Gastroesophageal sphincter (tissue), 4 donors: ENCODE results near the gene SHQ1. TPM values are rescaled to one million over a fixed set of nuclear protein-coding genes. Genes with fewer than 3 reads are reported as not detected.

ENCODE experiments used
- ATAC-seq: fragments of 150-250 bp; one replicate; pipeline ENCODE4 v1.9.1; 2016; ENCODE audit warnings: mild to moderate bottlenecking, moderate library complexity
- H3K27ac ChIP-seq, 4 donors: fragments of 200-600 bp; sonication (generic) in 3 of 4; 1 replicate in 3 of 4; 2 replicates in 1 of 4; pipeline ENCODE4 v1.5.1; 2016 to 2019
- H3K27me3 ChIP-seq: fragments of 200-600 bp; sonication (generic); one replicate; pipeline ENCODE4 v1.5.1; 2019
- H3K36me3 ChIP-seq, 2 donors: fragments of 200-600 bp; sonication (generic); one replicate each; pipeline ENCODE4 v1.5.1; 2019; ENCODE audit warnings: control low read depth in 1 of 2
- H3K4me1 ChIP-seq, 3 donors: fragments of 200-600 bp; sonication (generic); 1 replicate in 2 of 3; 2 replicates in 1 of 3; pipeline ENCODE4 v1.5.1; 2016 to 2019; ENCODE audit warnings: control low read depth in 2 of 3
- H3K4me3 ChIP-seq, 2 donors: fragments of 200-600 bp; sonication (generic); one replicate each; pipeline ENCODE4 v1.5.1; 2019; ENCODE audit warnings: mild to moderate bottlenecking in 1 of 2, moderate library complexity in 1 of 2
- H3K9me3 ChIP-seq, 3 donors: fragments of 200-600 bp; sonication (generic); one replicate each; pipeline ENCODE4 v1.5.1; 2017 to 2019; ENCODE audit warnings: control low read depth in 2 of 3
- CTCF ChIP-seq, 4 experiments: fragments of 200-600 bp in 2 of 4; fragments of 450-650 bp in 2 of 4; sonication (generic) in 1 of 4; IDR thresholded peaks; one replicate each; pipeline ENCODE4 v1.5.1; 2017 to 2019; ENCODE audit warnings: antibody characterized with exemption in 4 of 4, mild to moderate bottlenecking in 2 of 4, moderate library complexity in 2 of 4
- EP300 ChIP-seq: sonication (generic); formaldehyde crosslinking; IDR thresholded peaks from one replicate; pipeline ENCODE4 v1.6.1; 2017; ENCODE audit warnings: antibody characterized with exemption, mild to moderate bottlenecking
- POLR2A ChIP-seq, 2 donors: fragments of 450-650 bp; IDR thresholded peaks; one replicate each; pipeline ENCODE4 v1.6.1; 2017; ENCODE audit warnings: antibody characterized with exemption in 2 of 2, mild to moderate bottlenecking in 2 of 2, moderate library complexity in 1 of 2
- POLR2AphosphoS5 ChIP-seq: sonication (generic); formaldehyde crosslinking; IDR thresholded peaks from one replicate; pipeline ENCODE4 v1.6.1; 2017; ENCODE audit warnings: antibody characterized with exemption
- WGBS, 2 donors: methylation state at CpG; one replicate each; pipeline ENCODE4 v1.1.5; 2018; ENCODE audit warnings: low coverage in 1 of 2; 5-methylcytosine and 5-hydroxymethylcytosine counted together
- total RNA-seq, 4 donors: library from RNA; depleted of rRNA; stranded (reverse); fragments of >200 nt; gene quantifications; one replicate each; pipeline ENCODE4 v1.1.0, GENCODE V29; 2016

SHQ1 gene
- total RNA-seq, 4 donors from 2014 or later: 7.0 to 17.1 (median 11.2) TPM

GRCh38 chr3:72702997-72703396 lies 145.2 kb downstream of the SHQ1 start:
- H3K27ac ChIP-seq: no peak overlapping the region
- no peaks in the 10 kb centered on the region for H3K9me3 ChIP-seq
- ATAC-seq: no peak
- H3K4me1 ChIP-seq: no peaks in the 10 kb centered on the region
- no peaks in the 10 kb centered on the region for H3K36me3 ChIP-seq
- WGBS, 2 donors: 93 to 100% methylated on average over 2 to 3 of the region's 4 CpGs
- H3K27me3 ChIP-seq: peaks cover 5% of the 10 kb centered on the region
- no peak overlapping the region for H3K4me3 ChIP-seq
- TF ChIP-seq POLR2AphosphoS5: no peak
- no peak for TF ChIP-seq POLR2A (IDR thresholded peaks at IDR 0.05)
- TF ChIP-seq EP300: no peak
- no peak for TF ChIP-seq CTCF (IDR thresholded peaks at IDR 0.05)

GRCh38 chr3:72702390-72702789 lies 145.9 kb downstream of the SHQ1 start:
- Histone ChIP-seq H3K9me3 (no peaks in the 10 kb centered on the region), H3K27me3 (peaks cover 5% of the 10 kb centered on the region), H3K27ac (no peak overlapping the region), H3K36me3 (no peaks in the 10 kb centered on the region), H3K4me1 (no peaks in the 10 kb centered on the region), H3K4me3 (no peak overlapping the region)
- 96% methylated on average over 4 of the region's 7 CpGs; no CpG with 5 or more reads in 1 of the 2 donors for WGBS, 2 donors
- no peak for ATAC-seq
- TF ChIP-seq EP300 (no peak), POLR2A (IDR thresholded peaks at IDR 0.05) (no peak), CTCF (IDR thresholded peaks at IDR 0.05) (no peak), POLR2AphosphoS5 (no peak)

- Histone ChIP-seq H3K9me3 (no peaks in the 10 kb centered on the region), H3K4me3 (no peak overlapping the region), H3K4me1 (no peaks in the 10 kb centered on the region), H3K27me3 (peaks cover 5% of the 10 kb centered on the region), H3K27ac (no peak overlapping the region), H3K36me3 (no peaks in the 10 kb centered on the region)
- WGBS, 2 donors: 90 to 100% methylated on average over 2 of the region's 2 CpGs
- TF ChIP-seq POLR2AphosphoS5 (no peak), CTCF (IDR thresholded peaks at IDR 0.05) (no peak), EP300 (no peak), POLR2A (IDR thresholded peaks at IDR 0.05) (no peak)
- ATAC-seq: no peak
Measured at GRCh38 chr3:72700106-72700505, 148.1 kb downstream of the SHQ1 start.

- Histone ChIP-seq H3K9me3 (no peaks in the 10 kb centered on the region), H3K4me1 (no peaks in the 10 kb centered on the region), H3K27me3 (peaks cover 5% of the 10 kb centered on the region), H3K27ac (no peak overlapping the region), H3K36me3 (no peaks in the 10 kb centered on the region), H3K4me3 (no peak overlapping the region)
- 60 to 78% methylated on average over 3 to 5 of the region's 5 CpGs for WGBS, 2 donors
- ATAC-seq: no peak
- TF ChIP-seq CTCF (IDR thresholded peaks at IDR 0.05) (no peak), POLR2A (IDR thresholded peaks at IDR 0.05) (no peak), POLR2AphosphoS5 (no peak), EP300 (no peak)
Measured at GRCh38 chr3:72699631-72700030, 148.6 kb downstream of the SHQ1 start.

Other genes starting within 250 kb of the SHQ1 start
- gene GXYLT2, start 39.6 kb upstream of the SHQ1 start, total RNA-seq: 1 to 10 TPM; 6.1 to 7.9 (median 7.0) TPM
- gene PPP4R2, start 148.4 kb upstream of the SHQ1 start, total RNA-seq: 10 to 100 TPM; 32.2 to 57.6 (median 40.2) TPM
- 1 to 10 TPM in 3 of 4 donors, not detected in 1; 2.3 to 8.9 (median 5.0) TPM for gene EBLN2, start 213.2 kb upstream of the SHQ1 start, total RNA-seq